ENCODE measurements around the gene PHLPP1.

Gene PHLPP1

DNA sequence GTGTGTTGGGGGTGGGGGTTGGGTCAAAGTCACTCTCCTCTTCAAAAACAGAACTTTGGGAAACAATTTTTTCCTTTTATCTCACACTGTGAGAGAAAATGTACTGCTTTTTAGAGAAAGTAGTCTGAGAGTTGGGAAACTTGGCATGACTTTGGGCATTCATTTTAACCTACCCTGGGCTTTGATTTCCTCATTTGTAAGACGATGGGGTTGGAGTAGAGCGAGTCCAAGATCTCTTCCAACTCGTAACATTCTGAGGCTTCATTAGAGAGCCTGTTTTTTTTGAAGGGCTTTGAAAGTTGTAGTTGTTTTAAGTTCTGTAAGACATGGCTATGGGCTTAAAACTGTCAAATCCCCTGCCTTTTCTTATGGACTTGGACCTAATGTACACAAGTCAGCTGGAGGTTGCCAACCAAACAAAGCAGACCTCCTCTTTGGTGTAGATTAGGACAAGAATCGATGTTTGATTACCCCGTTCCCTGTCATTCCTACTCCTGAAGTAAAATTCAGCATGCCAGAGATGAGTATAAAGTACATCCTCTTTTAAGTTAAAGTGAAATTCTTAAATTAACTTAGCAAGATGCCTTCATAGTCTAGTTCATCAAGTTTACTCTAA lies 8.4 kb downstream of the PHLPP1 start:
- DNase-seq (ENCODE audit: low read depth) = no peak
- no peak overlapping the region for H3K4me3 ChIP-seq (ENCODE audit: low read depth, low read length)
- no peak for TF ChIP-seq CTCF (IDR thresholded peaks at IDR 0.05; ENCODE audit: low read depth, low read length, missing control alignments)
- in situ Hi-C loops (cut with HindIII; ENCODE audit: low sequenced_read_pairs) = no loop called here

DNA sequence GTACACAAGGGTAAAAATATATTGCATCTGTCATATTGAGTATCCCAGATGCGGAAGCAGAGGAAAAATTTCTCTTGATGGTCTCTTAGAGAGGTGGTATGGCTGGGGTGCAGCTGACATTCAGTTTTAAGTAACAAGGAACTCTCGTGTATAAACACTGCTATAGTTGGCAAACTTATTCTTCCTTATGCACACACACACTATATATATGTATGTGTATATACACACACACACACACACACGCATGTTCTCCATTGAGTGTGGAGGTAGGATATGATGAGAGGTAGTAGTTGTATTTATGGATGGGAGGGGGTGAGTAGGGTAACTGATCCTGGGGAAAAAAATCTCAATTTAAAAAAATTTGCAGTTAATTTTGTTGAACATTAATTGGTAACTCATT lies 10.6 kb downstream of the PHLPP1 start:
- no peak for TF ChIP-seq CTCF (IDR thresholded peaks at IDR 0.05; ENCODE audit: low read depth, low read length, missing control alignments)

GRCh38 chr18:62728254-62728653 lies 12.9 kb downstream of the PHLPP1 start:
- no peak for TF ChIP-seq CTCF (IDR thresholded peaks at IDR 0.05; ENCODE audit: low read depth, low read length, missing control alignments)
- no peak overlapping the region for H3K4me3 ChIP-seq (ENCODE audit: low read depth, low read length)
- in situ Hi-C loops (cut with HindIII; ENCODE audit: low sequenced_read_pairs) = no loop called here
- no peak for DNase-seq (ENCODE audit: low read depth)

More for the DNA sequence above, 10.6 kb downstream of the PHLPP1 start:
- no peak for DNase-seq (ENCODE audit: low read depth)
- in situ Hi-C loops (cut with HindIII; ENCODE audit: low sequenced_read_pairs) = no loop called here
- no peak overlapping the region for H3K4me3 ChIP-seq (ENCODE audit: low read depth, low read length)

DNA sequence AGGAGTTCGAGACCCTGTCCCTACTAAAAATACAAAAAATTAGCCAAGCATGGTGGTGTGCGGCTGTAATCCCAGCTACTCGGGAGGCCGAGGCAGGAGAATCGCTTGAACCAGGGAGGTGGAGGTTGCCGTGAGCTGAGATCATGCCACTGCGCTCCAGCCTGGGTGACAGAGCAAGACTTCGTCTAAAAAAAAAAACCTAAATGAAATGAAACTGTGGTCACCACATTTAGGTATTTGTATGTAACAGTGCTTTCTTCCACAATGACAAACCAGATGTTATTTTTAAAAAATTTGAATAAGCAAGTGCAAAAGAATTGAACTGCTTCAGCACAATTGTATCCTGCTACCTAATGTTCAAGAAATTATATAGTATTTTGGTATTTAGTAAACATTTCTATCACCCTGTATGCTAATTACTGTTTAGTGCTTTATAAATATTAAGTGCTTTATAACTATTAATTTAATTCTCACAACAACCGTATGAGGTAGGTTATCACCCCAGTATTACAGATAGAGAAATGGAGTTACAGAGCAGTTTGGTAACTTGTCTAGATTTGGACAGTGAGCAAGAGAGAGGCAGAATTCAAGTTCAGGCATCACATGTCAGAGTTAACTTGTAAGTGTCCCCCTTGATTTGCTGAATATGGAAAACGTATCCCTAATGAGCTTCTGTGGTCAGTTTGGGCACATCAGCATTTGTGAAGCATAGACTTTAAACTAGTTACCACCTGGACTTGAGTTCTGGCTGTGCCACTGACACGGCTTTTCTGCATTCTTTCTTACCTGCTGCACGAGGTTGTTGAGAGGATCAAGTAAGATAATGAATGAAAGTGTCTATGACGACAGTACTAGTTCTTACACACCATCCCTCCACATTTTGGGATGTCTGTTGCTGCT lies 14.4 kb downstream of the PHLPP1 start:
- in situ Hi-C loops (cut with HindIII; ENCODE audit: low sequenced_read_pairs) = no loop called here
- no peak for DNase-seq (ENCODE audit: low read depth)
- no peak overlapping the region for H3K4me3 ChIP-seq (ENCODE audit: low read depth, low read length)
- TF ChIP-seq CTCF (IDR thresholded peaks at IDR 0.05; ENCODE audit: low read depth, low read length, missing control alignments) = no peak

- no peak for DNase-seq (ENCODE audit: low read depth)
- no peak for TF ChIP-seq CTCF (IDR thresholded peaks at IDR 0.05; ENCODE audit: low read depth, low read length, missing control alignments)
- in situ Hi-C loops (cut with HindIII; ENCODE audit: low sequenced_read_pairs) = no loop called here
- no peak overlapping the region for H3K4me3 ChIP-seq (ENCODE audit: low read depth, low read length)
Observed at GRCh38 chr18:62730941-62731340, 15.6 kb downstream of the PHLPP1 start.

- in situ Hi-C loops (cut with HindIII; ENCODE audit: low sequenced_read_pairs) = no loop called here
- no peak for DNase-seq (ENCODE audit: low read depth)
- no peak for TF ChIP-seq CTCF (IDR thresholded peaks at IDR 0.05; ENCODE audit: low read depth, low read length, missing control alignments)
- no peak overlapping the region for H3K4me3 ChIP-seq (ENCODE audit: low read depth, low read length)
Observed at GRCh38 chr18:62732617-62733016, 17.3 kb downstream of the PHLPP1 start.

Data from astrocyte of the cerebellum (primary cell).